HG03521 (cell line): ENCODE data around the gene PIK3R1.

Source experiments
- ATAC-seq: cut with Tn5 transposase; IDR thresholded peaks from one replicate; pipeline ENCODE4 v1.9.1; 2021; ENCODE audit warnings: mild to moderate bottlenecking, moderate library complexity; ENCODE audit not compliant: unreplicated experiment

Gene PIK3R1

DNA sequence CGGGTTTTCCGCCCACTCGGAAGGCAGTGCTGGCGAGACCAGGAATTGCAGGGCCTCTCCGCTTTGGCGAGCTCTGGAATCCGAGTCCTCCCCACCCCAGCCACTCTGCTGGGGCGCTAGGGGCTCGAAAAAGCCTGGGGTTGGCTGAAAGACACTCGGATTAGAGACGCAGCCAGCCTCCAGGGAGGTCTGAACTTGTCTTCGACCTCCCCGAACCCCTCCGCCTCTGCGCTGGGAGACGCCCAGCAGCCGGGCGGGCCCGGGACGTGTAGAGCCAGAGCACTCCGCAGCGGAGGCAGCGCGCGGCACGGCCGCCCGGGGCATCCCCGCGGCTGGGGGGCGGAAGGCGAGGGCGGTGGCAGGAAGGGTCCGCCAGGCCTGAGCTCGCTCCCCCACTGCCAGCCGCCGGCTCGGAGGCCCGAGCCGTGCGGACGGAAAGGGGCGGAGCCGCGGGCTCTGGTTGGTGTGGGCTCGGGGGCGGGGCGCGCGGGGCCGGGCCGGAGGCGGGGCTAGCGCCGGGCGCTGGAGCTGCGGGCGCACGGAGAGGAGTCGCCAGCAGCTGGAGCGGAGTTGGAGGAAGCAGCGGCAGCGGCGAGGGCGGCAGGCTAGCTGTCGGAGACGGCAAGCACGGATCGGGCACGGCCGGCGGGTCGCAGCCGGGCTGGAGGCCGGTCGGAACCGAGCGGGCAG is at the start of gene PIK3R1:
PIK3R1 (plus strand) TSS at position 549 of the 690 bp plus-strand sequence. CDS start 10,920 bp downstream, outside the sequence.
- ATAC-seq, result peak; percentile 78

DNA sequence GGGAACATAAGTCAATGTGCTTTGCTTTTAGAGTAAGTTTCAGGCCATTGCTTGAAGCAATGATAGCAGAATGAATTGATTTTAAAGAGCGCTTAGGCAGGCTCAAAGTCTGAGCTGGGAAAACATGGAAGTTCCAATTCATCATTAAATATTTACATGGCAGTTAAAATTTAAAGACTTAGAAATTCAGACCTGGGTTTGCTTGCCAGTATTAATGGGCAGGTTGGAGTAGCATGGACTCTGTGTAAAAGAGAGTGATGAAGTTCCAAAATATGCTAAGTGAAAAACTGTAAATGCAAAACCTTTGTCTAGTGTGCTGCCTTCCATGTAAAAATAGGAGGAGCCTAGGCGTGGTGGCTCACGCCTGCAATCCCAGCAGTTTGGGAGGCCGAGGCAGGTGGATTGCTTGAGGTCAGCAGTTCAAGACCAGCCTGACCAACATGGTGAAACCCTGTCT is 48.3 kb upstream of the PIK3R1 start:
- ATAC-seq, result no peak

DNA sequence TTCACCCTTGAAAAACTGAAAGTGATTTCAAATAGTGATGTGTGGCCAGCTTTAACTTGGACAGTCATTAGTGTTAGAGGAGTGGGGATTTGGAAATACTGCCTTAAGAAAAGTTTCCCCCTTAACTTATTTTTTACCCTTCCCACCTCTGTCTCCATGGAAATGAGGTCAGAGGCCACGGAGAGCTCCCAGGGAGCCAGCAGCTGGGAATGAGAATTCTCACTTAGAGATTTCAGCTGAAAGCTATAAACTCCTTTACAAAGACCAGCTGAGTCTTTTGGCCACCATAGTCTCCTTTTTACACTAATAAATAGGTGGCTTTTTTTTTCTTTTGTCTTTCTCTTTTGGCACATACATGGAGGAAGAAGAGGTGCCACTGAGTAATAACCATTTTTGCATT is 45.7 kb upstream of the PIK3R1 start:
- ATAC-seq, result no peak

DNA sequence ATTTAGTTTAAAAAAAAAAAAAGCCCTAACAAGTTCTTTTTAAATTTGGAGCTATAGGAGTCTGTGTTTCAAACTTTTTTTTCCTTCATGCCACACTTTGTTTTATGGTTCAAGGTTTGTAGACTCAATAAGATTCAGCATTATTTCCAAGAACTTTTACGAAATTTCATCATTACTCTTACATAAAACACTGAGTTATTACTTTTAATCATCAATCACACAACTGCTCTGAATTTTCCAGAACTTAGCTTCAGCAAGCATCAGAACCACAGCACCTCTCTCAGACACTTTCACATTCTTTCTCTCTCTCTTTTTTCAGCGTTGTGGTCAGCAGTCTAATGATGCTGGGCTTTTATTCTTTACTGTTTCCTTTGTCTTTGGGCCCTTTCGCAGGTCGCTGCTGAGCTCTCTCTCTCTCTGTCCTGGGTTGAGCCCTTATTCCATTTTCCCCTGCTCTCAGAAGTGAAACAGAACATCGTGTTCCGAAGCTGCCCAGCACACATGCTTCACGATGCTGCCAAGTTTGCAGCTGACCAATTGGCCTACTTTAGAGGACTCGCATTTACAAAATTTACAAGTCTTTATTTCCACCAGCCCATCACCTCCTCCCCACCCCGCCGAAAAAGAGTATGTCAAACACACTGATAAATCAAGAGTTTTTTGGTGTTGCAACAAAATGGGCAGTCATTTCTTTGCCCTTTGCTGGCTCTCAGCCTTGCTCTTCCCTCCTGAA is 44.6 kb upstream of the PIK3R1 start:
- no peak for ATAC-seq

DNA sequence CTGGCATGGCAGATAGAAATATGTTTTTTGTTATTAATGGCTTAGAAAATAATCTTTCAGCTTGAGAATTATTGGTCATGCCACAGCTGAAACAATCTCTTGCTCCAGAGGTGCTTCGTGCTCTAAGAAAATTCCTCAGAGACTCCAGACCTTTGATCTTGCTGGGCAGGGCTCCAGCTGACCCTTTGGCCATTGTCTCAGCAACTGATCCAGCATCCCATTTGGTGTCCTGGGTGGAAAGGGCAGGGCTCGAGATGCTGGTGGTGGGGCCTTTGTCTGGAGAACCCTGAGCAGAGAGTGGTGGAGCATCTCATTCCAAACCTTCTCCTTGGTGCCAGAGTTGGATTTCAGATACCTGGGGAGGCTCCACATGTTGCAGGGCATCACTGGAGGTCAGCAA is 43.2 kb upstream of the PIK3R1 start:
- no peak for ATAC-seq

DNA sequence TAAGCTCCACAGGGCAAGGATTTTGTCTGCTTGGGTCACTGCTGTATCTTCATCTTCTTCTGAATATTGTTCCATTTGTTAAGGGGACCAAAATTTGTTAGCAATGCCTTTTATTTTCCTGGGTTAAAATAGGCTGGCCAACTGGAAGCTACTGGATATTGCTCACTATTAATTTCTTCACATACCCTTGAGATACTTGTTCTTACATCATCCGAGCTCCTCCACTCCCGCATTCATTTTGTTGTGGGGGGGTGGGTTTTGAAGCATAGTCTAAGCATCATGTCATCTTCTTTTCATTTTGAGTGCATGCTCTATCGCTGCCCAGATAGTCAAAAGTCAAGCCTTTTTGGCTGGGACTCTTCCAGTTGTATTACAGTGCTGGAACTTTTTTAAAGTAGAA is 42.5 kb upstream of the PIK3R1 start:
- ATAC-seq, result no peak

DNA sequence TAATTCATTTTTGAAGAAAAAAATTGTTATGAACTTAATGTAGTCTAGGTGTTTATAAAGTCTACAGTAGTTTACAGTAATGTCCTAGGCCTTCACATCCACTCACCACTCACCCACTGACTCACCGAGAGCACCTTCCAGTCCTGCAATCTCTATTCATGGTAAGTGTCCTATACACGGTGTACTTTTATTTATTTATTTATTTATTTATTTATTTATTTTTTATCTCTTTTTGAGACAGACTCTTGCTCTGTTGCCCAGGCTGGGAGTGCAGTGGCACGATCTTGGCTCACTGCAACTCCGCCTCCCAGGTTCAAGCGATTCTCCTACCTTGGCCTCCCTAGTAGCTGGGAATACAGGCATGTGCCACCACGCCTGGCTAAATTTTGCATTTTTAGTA is 39.3 kb upstream of the PIK3R1 start:
- no peak for ATAC-seq

DNA sequence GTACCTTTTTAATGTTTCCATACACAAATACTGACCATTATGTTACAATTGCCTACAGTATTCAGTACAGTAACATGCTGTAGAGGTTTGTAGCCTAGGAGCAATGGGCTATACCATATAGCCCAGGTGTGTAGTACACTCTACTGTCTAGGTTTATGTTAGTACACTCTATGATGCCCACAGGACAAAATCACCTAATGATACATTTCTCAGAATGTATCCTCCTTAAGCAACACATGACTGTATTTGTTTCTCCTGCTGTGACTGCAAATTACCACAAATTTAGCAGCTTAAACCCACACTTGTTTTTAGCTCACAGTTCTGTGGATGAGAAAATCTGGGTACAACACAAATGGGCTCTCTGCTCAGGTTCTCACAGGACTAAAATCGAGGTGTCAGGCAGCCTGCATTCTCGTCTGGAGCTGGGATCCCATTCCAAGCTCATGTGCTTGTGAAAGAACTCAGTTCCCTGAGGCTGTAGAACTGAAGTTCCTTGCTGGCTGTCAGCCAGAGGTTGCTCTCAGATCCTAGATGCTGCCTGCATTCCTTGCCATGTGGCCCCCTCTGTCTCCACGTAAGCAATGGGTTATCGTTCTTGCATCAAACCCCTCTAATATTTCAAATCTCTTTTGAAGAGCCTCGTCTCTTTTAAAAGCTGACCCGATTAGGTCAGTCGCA is 38.6 kb upstream of the PIK3R1 start:
- no peak for ATAC-seq

DNA sequence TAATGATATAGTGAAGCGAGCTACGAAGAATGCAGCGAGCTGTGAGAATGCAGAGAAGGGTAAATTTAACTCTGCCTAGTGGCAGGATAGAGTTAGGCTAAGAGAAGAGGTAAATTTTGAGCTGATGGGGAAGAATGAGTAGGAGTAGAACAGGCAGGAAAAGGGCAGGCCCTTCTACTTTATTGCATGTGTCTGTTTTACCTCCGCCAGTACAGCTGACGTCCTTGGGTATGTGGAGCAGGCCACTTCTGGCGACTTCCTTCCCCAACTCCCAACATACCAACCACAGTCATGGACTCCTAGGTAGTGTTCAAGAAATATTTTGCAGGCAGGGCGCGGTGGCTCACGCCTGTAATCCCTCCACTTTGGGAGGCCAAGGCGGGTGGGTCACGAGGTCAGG is 37.9 kb upstream of the PIK3R1 start:
- no peak for ATAC-seq

DNA sequence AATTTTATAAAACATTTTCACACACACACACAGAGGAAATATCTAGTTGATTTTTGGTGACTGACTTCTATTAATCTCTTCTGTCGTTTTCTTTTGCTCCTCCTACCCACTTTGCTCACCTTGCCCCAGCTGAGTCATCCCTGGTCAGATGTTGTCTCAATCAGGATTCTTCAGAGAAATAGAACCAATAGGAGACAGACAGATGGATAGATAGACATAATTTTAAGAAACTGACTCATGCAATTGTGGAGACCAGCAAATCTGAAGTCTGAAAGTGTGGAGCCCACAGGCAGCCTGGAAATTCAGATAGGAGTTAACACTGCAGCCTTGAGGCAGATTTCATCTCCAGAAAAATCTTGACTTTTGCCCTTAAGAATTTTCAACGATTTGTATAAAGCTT is 37.0 kb upstream of the PIK3R1 start:
- ATAC-seq, result no peak

DNA sequence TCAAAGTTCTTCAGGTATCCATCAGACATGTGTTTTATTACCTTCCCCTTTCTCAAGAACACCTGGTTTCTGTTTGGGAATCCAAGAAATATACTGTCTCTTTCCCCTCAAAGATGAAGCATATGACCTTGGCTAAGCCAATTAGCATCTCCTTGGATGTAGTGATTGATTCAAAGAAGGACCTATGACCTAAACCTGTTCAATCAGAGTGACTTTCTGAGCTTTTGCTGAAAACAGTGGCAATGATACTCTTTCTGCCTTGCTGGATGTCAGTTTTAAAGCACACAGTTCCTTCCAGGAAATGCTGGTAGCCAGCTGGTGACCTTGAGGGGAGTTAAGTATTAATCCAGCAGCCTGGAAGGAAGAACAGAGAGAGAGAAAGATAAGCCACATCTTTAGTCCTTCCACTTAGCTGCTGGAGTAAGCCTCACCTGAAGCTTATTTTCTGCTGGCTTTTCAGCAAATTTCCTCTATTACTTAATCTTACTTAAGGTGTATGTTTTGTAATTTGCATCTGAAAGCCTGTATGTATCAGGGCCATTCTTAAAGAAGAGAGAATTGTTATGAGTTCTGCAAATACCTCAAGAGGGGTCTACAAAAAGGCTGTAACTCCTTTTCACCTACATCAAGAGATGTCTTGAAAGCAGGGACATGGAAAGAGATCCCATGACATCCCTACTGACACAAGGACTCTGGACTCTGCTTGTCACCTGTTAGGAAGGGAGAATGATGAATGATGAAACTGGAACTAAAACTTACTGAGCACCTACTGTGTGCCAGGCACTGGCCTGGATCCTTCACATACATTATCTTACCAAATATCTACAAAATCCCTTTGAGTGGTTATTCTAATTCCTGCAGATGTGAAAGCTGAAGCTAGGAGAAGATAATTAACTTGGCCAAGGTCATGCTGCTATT is 35.2 kb upstream of the PIK3R1 start:
- ATAC-seq, result no peak

DNA sequence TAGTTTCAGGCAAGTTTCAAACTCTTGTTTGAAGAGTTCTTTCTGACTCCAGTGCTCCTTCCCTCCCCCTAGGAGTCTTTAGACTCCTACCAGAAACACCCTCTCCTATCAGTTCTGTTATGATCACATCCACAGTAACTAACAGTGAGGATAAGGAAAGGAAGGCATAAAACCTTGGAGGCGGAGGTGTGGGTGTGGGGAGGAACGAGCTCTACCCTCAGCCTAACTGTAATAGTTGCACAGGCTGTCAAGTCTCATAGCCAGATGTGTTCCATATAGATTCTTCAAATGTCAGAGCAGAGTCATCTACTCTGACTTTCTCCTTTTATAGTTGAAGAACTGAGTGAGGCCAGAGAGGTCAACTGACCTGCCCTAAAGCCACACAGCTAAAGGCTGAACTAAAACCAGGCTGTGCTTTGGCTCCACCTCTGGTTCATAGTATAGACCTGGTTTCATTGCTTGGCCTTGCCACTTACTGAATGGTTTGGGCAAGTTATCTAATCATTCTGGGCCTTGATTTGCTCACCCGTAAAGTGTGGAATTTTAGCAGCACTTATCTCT is 34.4 kb upstream of the PIK3R1 start:
- no peak for ATAC-seq

DNA sequence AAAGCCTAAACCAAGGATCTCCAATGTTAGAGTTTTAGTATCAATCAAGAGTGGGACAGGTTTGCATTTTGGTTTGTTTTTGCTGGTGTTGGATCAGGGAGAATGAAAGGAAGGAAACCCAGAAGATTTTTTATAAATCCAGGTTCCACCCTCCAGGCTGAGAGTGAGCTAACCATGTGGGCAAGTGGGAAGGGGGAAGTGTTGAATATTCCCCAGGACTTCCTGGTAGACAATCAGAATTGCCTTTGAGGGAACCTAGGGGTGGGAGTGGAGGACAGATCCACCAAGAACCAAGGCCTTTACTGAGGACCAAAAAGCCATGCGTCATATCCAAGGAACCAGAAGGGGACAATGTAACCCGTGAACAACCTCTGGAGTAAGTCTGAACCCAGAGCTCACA is 33.5 kb upstream of the PIK3R1 start:
- ATAC-seq, result no peak

DNA sequence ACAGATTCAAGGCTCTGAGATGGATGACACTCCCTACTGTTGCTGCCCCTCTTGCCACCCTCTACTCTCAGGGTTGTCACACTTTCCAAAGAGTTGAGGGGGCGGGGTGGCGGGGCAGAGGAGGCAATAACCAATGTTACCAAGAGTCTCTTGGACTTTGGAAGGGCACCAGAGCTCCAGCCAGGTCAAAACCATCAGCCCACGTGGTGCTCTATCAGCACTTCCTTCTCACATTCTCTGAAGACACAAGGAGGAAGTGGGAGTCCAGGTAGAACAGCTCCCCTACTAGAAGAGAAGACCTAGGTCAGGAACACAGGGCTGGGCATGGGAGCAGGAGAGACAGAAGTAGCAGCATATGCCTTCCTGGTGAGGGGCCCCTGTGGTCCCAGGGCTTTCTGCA is 33.0 kb upstream of the PIK3R1 start:
- ATAC-seq, result no peak

DNA sequence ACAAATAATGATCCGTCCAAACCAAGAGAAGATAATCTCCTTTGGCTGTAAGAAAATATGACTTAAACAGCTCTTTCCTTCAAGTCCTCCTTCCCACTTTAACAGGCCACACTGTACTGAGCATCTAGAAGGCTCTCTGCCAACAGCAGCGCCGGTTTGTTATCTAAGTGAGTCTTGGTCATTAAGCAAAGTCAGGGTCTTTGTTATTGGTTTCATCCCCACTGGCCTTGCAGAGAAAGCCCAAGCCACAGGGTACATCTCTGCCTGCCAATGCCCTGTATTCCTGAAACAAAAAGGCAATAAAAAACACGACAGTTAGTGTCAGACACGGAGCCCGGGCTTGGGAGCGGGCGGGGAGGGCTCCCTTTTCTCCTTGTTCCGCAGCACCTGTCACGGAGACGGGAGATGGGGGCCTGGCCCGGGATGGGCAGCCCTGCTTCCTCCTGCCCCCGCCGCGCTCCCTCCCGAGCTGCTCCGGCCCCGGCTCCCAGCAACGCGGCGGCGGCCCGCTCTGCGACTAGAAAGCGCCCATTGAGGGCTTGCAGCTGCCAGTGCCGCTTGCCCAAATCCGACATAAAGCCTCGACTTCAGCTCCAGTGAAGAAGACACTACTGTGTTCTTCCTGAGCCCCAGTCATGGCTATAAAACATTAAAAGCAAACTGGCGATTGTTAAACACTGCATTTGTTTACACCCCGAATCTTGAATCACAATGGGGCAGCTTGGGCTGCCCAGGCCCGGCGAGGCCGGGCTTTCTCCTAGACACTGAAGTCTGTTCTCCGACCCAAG is 28.1 kb upstream of the PIK3R1 start:
- no peak for ATAC-seq

DNA sequence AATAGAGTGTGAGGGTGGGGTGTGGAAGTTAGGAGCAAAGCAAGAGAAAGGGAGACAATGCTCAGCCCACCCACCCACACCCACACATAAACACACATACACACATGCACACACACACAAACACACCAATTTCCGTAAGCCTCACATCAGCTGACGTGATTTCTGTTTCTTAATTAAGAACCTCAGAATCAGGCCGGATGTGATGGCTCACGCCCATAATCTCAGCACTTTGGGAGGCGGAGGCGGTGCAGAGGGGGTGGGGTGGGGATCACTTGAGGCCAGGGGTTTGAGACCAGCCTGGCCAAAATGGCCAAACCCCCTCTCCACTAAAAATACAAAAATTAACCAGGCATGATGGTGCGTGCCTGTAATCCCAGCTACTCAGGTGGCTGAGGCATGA is 26.4 kb upstream of the PIK3R1 start:
- no peak for ATAC-seq

DNA sequence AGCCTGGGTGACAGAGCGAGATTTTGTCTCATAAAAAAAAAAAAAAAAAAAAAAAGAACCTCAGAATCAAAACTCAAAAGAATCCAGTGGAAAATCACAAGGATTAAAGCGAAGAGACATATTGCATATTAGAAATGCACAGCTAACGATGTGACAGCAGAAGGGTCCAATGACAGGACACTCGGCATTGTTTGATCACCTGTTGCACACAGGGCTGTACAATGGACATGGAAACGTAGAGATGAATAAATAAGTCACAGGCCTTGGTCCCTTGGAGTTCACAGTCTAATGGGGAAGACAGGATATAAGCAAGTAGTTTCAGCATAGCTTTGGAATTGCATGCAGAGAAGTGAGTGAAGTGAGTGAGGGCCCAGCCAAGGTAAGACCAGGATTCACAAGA is 25.9 kb upstream of the PIK3R1 start:
- ATAC-seq, result no peak

DNA sequence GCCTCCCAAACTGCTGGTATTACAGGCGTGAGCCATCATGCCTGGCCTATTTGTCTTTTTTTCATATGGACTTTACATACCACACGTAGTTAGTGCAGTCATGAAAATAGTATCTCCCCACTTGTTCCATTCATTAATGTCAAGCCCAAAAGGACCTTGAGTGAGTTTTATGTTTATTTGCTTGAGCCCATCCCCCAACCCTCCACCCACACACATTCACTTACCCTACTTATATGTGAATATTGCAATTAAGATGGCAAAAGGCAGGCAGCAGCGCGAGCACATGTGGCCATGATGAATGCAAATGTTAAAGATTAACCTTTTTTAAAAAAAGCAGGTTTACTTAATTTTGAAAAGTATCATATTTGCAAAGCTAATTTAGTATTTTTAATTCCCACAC is 24.9 kb upstream of the PIK3R1 start:
- ATAC-seq, result no peak

DNA sequence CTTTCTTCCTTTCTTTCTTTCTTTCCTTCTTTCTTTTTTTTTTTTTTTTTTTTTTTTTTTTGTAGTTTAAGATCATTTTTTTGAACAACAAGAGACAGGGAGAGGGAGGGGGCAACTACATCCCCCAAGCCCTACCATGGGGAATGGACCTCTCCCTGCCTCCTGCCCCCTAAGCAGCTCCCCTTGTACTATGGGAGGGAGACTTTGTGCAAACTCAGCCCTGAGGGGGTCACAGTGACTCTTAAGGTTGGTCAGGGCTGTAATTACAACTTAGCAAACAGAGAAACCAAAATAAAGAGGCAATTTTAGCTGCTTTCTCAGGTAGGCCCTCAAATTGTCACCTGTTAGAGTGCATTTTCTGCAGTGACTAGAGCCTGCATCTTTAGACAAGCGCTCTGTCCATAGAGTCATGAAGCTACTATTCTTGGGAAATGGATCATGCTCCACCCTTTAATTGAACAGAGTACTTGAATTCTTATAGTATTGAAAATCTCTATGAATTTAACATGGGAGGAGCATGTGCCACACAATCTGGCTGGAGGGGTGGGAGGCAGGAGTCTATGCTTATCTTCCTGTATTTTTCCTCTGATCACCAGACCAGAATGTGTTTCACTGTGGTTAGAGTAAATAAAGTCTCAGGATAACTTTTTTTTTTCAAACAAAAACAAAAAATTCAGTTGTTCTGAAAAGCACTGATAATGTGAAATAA is 24.3 kb upstream of the PIK3R1 start:
- ATAC-seq, result no peak
